Measurements from ENCODE around the gene TXNRD1.
"Not testable (repeated sequence)": the region's sequence is repeated elsewhere in the genome, so short reads cannot be mapped to it uniquely, and the experiment has no call there.

TXNRD1 gene

GRCh38 chr12:104331376-104331775 lies 115.8 kb downstream of the TXNRD1 start:
- TF ChIP-seq POLR2A (IDR thresholded peaks at IDR 0.05; ENCODE audit: extremely low read depth, insufficient read length) (no peak), MYC (IDR thresholded peaks at IDR 0.05; ENCODE audit: low read depth, low read length) (no peak), MAX (IDR thresholded peaks at IDR 0.05; ENCODE audit: low read depth, low read length) (no peak), CTCF (IDR thresholded peaks at IDR 0.05; ENCODE audit: low read depth, low read length) (no peak)
- DNase-seq (ENCODE audit: low read depth) = no peak
- no peak overlapping the region for H3K4me3 ChIP-seq (ENCODE audit: low read depth, low read length)

- not testable (repeated sequence) for DNase-seq (ENCODE audit: low read depth); H3K4me3 ChIP-seq (ENCODE audit: low read depth, low read length)
Measured at GRCh38 chr12:104332273-104332672, 116.7 kb downstream of the TXNRD1 start.

- no peak for TF ChIP-seq MAX (IDR thresholded peaks at IDR 0.05; ENCODE audit: low read depth, low read length)
- TF ChIP-seq POLR2A (IDR thresholded peaks at IDR 0.05; ENCODE audit: extremely low read depth, insufficient read length) = no peak
- TF ChIP-seq CTCF (IDR thresholded peaks at IDR 0.05; ENCODE audit: low read depth, low read length) = no peak
- TF ChIP-seq MYC (IDR thresholded peaks at IDR 0.05; ENCODE audit: low read depth, low read length) = no peak
Measured at GRCh38 chr12:104333692-104334255, 118.2 kb downstream of the TXNRD1 start.

GRCh38 chr12:104334581-104334980 lies 119.0 kb downstream of the TXNRD1 start:
- H3K4me3 ChIP-seq (ENCODE audit: low read depth, low read length) = no peak overlapping the region
- no peak for DNase-seq (ENCODE audit: low read depth)
- TF ChIP-seq MYC (IDR thresholded peaks at IDR 0.05; ENCODE audit: low read depth, low read length) (no peak), POLR2A (IDR thresholded peaks at IDR 0.05; ENCODE audit: extremely low read depth, insufficient read length) (no peak)

More at GRCh38 chr12:104333692-104334255, 118.2 kb downstream of the TXNRD1 start:
- no peak overlapping the region for H3K4me3 ChIP-seq (ENCODE audit: low read depth, low read length)
- no peak for DNase-seq (ENCODE audit: low read depth)

GRCh38 chr12:104336115-104336514 lies 120.5 kb downstream of the TXNRD1 start:
- no peak overlapping the region for H3K4me3 ChIP-seq (ENCODE audit: low read depth, low read length)
- no peak for DNase-seq (ENCODE audit: low read depth)
- TF ChIP-seq POLR2A (IDR thresholded peaks at IDR 0.05; ENCODE audit: extremely low read depth, insufficient read length) (no peak), CTCF (IDR thresholded peaks at IDR 0.05; ENCODE audit: low read depth, low read length) (no peak), MYC (IDR thresholded peaks at IDR 0.05; ENCODE audit: low read depth, low read length) (no peak), MAX (IDR thresholded peaks at IDR 0.05; ENCODE audit: low read depth, low read length) (no peak)

- no peak overlapping the region for H3K4me3 ChIP-seq (ENCODE audit: low read depth, low read length)
- DNase-seq (ENCODE audit: low read depth) = no peak
- TF ChIP-seq CTCF (IDR thresholded peaks at IDR 0.05; ENCODE audit: low read depth, low read length) = no peak
- TF ChIP-seq POLR2A (IDR thresholded peaks at IDR 0.05; ENCODE audit: extremely low read depth, insufficient read length) = no peak
- no peak for TF ChIP-seq MAX (IDR thresholded peaks at IDR 0.05; ENCODE audit: low read depth, low read length)
- TF ChIP-seq MYC (IDR thresholded peaks at IDR 0.05; ENCODE audit: low read depth, low read length) = no peak
Measured at GRCh38 chr12:104337030-104337558, 121.5 kb downstream of the TXNRD1 start.

- no peak for TF ChIP-seq MYC (IDR thresholded peaks at IDR 0.05; ENCODE audit: low read depth, low read length)
- TF ChIP-seq POLR2A (IDR thresholded peaks at IDR 0.05; ENCODE audit: extremely low read depth, insufficient read length) = no peak
- no peak for TF ChIP-seq CTCF (IDR thresholded peaks at IDR 0.05; ENCODE audit: low read depth, low read length)
- no peak for TF ChIP-seq MAX (IDR thresholded peaks at IDR 0.05; ENCODE audit: low read depth, low read length)
- no peak for DNase-seq (ENCODE audit: low read depth)
- no peak overlapping the region for H3K4me3 ChIP-seq (ENCODE audit: low read depth, low read length)
Measured at GRCh38 chr12:104339663-104340062, 124.1 kb downstream of the TXNRD1 start.
